HepG2 (cell line): ENCODE measurements around the gene CREG2. TPM values are rescaled to one million over a fixed set of nuclear protein-coding genes. Genes with fewer than 3 reads are reported as not detected.
A peak's percentile ranks its signal among the peaks of the same experiment; 100 is the strongest.

ENCODE experiments used
- AGO2 ChIP-seq: fragments of 200-400 bp; formaldehyde crosslinking; optimal IDR thresholded peaks from 2 replicates; pipeline ENCODE3; 2017; ENCODE audit warnings: mild to moderate bottlenecking, low read depth, low read length, moderate library complexity
- BCL6 ChIP-seq: IDR thresholded peaks from 2 replicates; pipeline ENCODE4 v1.6.1; 2016; ENCODE audit warnings: missing genetic modification reagents, missing compliant biosample characterization
- CBX5 ChIP-seq: sonication (generic); formaldehyde crosslinking; IDR thresholded peaks from 2 replicates; pipeline ENCODE4 v1.4.0; 2020; ENCODE audit warnings: missing genetic modification reagents, borderline replicate concordance
- EHMT2 ChIP-seq: fragments of 200-600 bp; sonication (generic); IDR thresholded peaks from 2 replicates; pipeline ENCODE4 v1.7.0; 2017; ENCODE audit warnings: antibody characterized with exemption, low read depth, low read length, borderline replicate concordance
- ELF3 ChIP-seq: IDR thresholded peaks from 2 replicates; pipeline ENCODE4 v1.6.1; 2016; ENCODE audit warnings: missing genetic modification reagents, missing compliant biosample characterization
- GATAD1 ChIP-seq: IDR thresholded peaks from 2 replicates; pipeline ENCODE4 v1.6.1; 2016; ENCODE audit warnings: missing genetic modification reagents, missing compliant biosample characterization
- GATAD2A ChIP-seq: IDR thresholded peaks from 2 replicates; pipeline ENCODE4 v1.6.1; 2016
- HOXA5 ChIP-seq: sonication (generic); formaldehyde crosslinking; IDR thresholded peaks from 2 replicates; pipeline ENCODE4 v1.4.0; 2020; ENCODE audit warnings: missing genetic modification reagents
- JARID2 ChIP-seq: sonication (generic); formaldehyde crosslinking; IDR thresholded peaks from 2 replicates; pipeline ENCODE4 v1.8.1; 2023; ENCODE audit warnings: missing genetic modification reagents, inconsistent platforms; ENCODE audit not compliant: insufficient replicate concordance
- KDM2A ChIP-seq: sonication (generic); formaldehyde crosslinking; IDR thresholded peaks from 2 replicates; pipeline ENCODE4 v1.4.0; 2020; ENCODE audit warnings: low read depth, missing genetic modification reagents, borderline replicate concordance
- KLF6 ChIP-seq: IDR thresholded peaks from 2 replicates; pipeline ENCODE4 v1.8.0; 2016; ENCODE audit warnings: missing biosample characterization, missing genetic modification reagents
- MED1 ChIP-seq: sonication (generic); formaldehyde crosslinking; IDR thresholded peaks from 2 replicates; pipeline ENCODE4 v1.4.0; 2020; ENCODE audit warnings: missing genetic modification reagents
- MIXL1 ChIP-seq: IDR thresholded peaks from 2 replicates; pipeline ENCODE4 v1.6.1; 2016
- NFE2L1 ChIP-seq: sonication (generic); formaldehyde crosslinking; IDR thresholded peaks from 2 replicates; pipeline ENCODE4 v1.4.0; 2020; ENCODE audit warnings: missing genetic modification reagents, mild to moderate bottlenecking, borderline replicate concordance
- NFE2L2 ChIP-seq: fragments of 150-350 bp; IDR thresholded peaks from 2 replicates; pipeline ENCODE4 v1.6.1; 2014; ENCODE audit warnings: low read length
- NR1H2 ChIP-seq: sonication (generic); formaldehyde crosslinking; IDR thresholded peaks from 2 replicates; pipeline ENCODE4 v1.8.1; 2022; ENCODE audit warnings: low read depth, missing genetic modification reagents, borderline replicate concordance
- PPARG ChIP-seq: conservative IDR thresholded peaks from 2 replicates; pipeline ENCODE4 v1.6.1; 2016; ENCODE audit warnings: missing biosample characterization, missing genetic modification reagents
- RCOR2 ChIP-seq: IDR thresholded peaks from 2 replicates; pipeline ENCODE4 v1.6.1; 2016; ENCODE audit warnings: missing biosample characterization, missing genetic modification reagents
- RFXANK ChIP-seq: IDR thresholded peaks from 2 replicates; pipeline ENCODE4 v1.6.1; 2016
- SALL2 ChIP-seq: sonication (generic); formaldehyde crosslinking; IDR thresholded peaks from 2 replicates; pipeline ENCODE4 v1.8.1; 2023; ENCODE audit warnings: mild to moderate bottlenecking, missing genetic modification reagents, inconsistent platforms
- SMAD3 ChIP-seq: sonication (generic); formaldehyde crosslinking; IDR thresholded peaks from 2 replicates; pipeline ENCODE4 v1.4.0; 2020; ENCODE audit warnings: missing genetic modification reagents
- TOE1 ChIP-seq: sonication (generic); formaldehyde crosslinking; IDR thresholded peaks from 2 replicates; pipeline ENCODE4 v1.4.0; 2020; ENCODE audit warnings: mild to moderate bottlenecking, missing genetic modification reagents
- TOPORS ChIP-seq: sonication (generic); formaldehyde crosslinking; IDR thresholded peaks from 2 replicates; pipeline ENCODE4 v1.8.0; 2023; ENCODE audit warnings: mild to moderate bottlenecking, missing genetic modification reagents
- ZBTB7B ChIP-seq: sonication (generic); formaldehyde crosslinking; IDR thresholded peaks from 2 replicates; pipeline ENCODE4 v1.4.0; 2020; ENCODE audit warnings: missing genetic modification reagents
- ZFP36 ChIP-seq: fragments of 150-350 bp; IDR thresholded peaks from 2 replicates; pipeline ENCODE4 v1.6.1; 2018; ENCODE audit warnings: borderline replicate concordance, low read length, low read depth; ENCODE audit not compliant: partially characterized antibody
- ZNF12 ChIP-seq: sonication (generic); formaldehyde crosslinking; IDR thresholded peaks from 2 replicates; pipeline ENCODE4 v1.5.0; 2020; ENCODE audit warnings: missing genetic modification reagents
- ZNF335 ChIP-seq: sonication (generic); formaldehyde crosslinking; IDR thresholded peaks from 2 replicates; pipeline ENCODE4 v1.4.0; 2020; ENCODE audit warnings: missing genetic modification reagents
- ZNF350 ChIP-seq: sonication (generic); formaldehyde crosslinking; IDR thresholded peaks from 2 replicates; pipeline ENCODE4 v1.4.0; 2020; ENCODE audit warnings: mild to moderate bottlenecking, low read depth, missing genetic modification reagents, borderline replicate concordance
- ZNF674 ChIP-seq: sonication (generic); formaldehyde crosslinking; IDR thresholded peaks from 2 replicates; pipeline ENCODE4 v1.5.0; 2020; ENCODE audit warnings: low read depth, mild to moderate bottlenecking, missing genetic modification reagents
- ZNF780A ChIP-seq: sonication (generic); formaldehyde crosslinking; IDR thresholded peaks from 2 replicates; pipeline ENCODE4 v1.8.0; 2022; ENCODE audit warnings: mild to moderate bottlenecking, missing genetic modification reagents, moderate library complexity
- ZNF792 ChIP-seq: IDR thresholded peaks from 2 replicates; pipeline ENCODE4 v1.6.1; 2016
- polyA plus RNA-seq, 8 experiments: library from polyadenylated mRNA; depleted of rRNA in 3 of 8; stranded (reverse) in 7 of 8; unstranded in 1 of 8; fragments of >200 nt; fragmentation: Illumina TruSeq in 4 of 8; extraction: Trizol in 4 of 8; gene quantifications; 2 replicates each; pipeline versions ENCODE4 v1.2.1 to v1.2.3, GENCODE V29; 2011 to 2016; ENCODE audit warnings: low read depth in 4 of 8, missing spikeins in 1 of 8, mixed read lengths in 1 of 8; ENCODE audit not compliant: insufficient read depth in 1 of 8
- total RNA-seq, 5 experiments: library from RNA; depleted of rRNA; stranded (reverse); fragments of >200 nt; fragmentation: Illumina TruSeq; extraction: Trizol; gene quantifications; 2 replicates each; pipeline ENCODE4 v1.2.3, GENCODE V29; 2016; ENCODE audit warnings: low read depth in 1 of 5
- TF ChIP-seq, protein P1 (sequence below): IDR thresholded peaks from 2 replicates; pipeline ENCODE4 v1.6.1; 2018; ENCODE audit warnings: missing genetic modification reagents
- TF ChIP-seq, protein P2 (sequence below): sonication (generic); formaldehyde crosslinking; IDR thresholded peaks from 2 replicates; pipeline ENCODE4 v1.8.0; 2022; ENCODE audit warnings: missing genetic modification reagents, mild to moderate bottlenecking, inconsistent platforms, borderline replicate concordance

The CREG2 gene
- total and polyA plus RNA-seq, 2 of the 13 experiments (the other 11 are each of a cell fraction or from before 2014, with no cell fraction given) = 0.18 to 0.26 TPM

DNA sequence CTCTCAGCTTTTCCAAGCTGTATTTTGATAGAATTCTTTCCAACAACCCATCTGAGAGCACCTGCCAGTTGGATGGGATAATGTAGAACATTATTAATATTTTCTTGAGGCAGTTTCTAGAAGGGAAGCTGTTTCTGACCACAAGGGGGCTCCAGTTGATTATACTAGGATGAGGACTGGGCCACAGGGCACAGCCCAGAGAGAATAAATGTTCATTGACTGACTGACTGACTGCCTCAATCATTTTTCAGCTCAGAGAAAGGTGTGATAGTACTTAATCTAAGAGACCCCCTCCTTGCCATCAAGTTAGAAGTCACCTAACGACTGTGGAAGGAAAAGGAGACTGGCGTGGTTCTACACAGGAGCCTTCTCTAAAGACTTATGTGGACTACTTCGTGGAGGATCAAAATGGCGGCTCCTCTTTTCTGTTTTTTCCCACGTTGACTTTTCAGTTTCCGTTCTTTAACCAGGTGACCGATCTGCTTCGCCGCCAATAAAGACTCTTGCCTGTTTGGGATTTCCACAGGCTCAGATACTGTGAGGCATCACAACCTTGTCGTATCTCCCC is 31.9 kb upstream of the CREG2 start (continued):
- TF ChIP-seq SMAD3 = peak; percentile 77
- peak; percentile 38; the same call in 1 of the 2 replicates for TF ChIP-seq GATAD2A (CRISPR knock-in tag)
- TF ChIP-seq ZNF335 (CRISPR knock-in tag) = 0 out of 2 replicates have a peak, but pooled peaks have one; percentile 43
- TF ChIP-seq TOE1 (CRISPR knock-in tag) = no peak
- TF ChIP-seq KLF6 = 0 out of 2 replicates have a peak, but pooled peaks have one; percentile 52
- TF ChIP-seq ZNF792 (CRISPR knock-in tag) = no peak
- TF ChIP-seq, protein P1, sequence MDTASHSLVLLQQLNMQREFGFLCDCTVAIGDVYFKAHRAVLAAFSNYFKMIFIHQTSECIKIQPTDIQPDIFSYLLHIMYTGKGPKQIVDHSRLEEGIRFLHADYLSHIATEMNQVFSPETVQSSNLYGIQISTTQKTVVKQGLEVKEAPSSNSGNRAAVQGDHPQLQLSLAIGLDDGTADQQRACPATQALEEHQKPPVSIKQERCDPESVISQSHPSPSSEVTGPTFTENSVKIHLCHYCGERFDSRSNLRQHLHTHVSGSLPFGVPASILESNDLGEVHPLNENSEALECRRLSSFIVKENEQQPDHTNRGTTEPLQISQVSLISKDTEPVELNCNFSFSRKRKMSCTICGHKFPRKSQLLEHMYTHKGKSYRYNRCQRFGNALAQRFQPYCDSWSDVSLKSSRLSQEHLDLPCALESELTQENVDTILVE (CRISPR knock-in tag) = 0 out of 2 replicates have a peak, but pooled peaks have one; percentile 46
- TF ChIP-seq BCL6 (CRISPR knock-in tag) = no peak
- no peak for TF ChIP-seq SALL2 (CRISPR knock-in tag)
- TF ChIP-seq, protein P2, sequence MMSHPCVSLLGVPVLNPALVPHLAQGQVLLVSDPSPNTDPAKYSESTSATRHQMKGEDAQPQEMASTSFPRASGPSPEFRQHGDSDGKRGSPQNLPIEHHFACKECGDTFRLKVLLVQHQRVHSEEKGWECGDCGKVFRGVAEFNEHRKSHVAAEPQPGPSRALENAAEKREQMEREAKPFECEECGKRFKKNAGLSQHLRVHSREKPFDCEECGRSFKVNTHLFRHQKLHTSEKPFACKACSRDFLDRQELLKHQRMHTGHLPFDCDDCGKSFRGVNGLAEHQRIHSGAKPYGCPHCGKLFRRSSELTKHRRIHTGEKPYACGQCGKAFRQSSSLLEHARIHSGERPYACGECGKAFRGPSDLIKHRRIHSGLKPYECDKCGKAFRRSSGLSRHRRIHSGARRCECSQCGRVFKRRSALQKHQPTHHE (CRISPR knock-in tag) = no peak
- TF ChIP-seq ZNF780A (CRISPR knock-in tag) = no peak
- no peak for TF ChIP-seq ELF3
- TF ChIP-seq ZNF350 (CRISPR knock-in tag) = no peak
- TF ChIP-seq AGO2 = no peak
- 0 out of 2 replicates have a peak, but pooled peaks have one; percentile 46 for TF ChIP-seq KDM2A
- TF ChIP-seq ZFP36 = no peak
- TF ChIP-seq GATAD1 = 0 out of 2 replicates have a peak, but pooled peaks have one; percentile 31
- TF ChIP-seq HOXA5 (CRISPR knock-in tag) = 0 out of 2 replicates have a peak, but pooled peaks have one; percentile 38
- TF ChIP-seq MED1 = peak; percentile 35; the same call in 1 of the 2 replicates
- no peak for TF ChIP-seq ZNF12
- TF ChIP-seq EHMT2 = no peak
- TF ChIP-seq JARID2 (CRISPR knock-in tag) = peak; percentile 47
- TF ChIP-seq RCOR2 = 0 out of 2 replicates have a peak, but pooled peaks have one; percentile 42
- peak; percentile 64; the same call in 1 of the 2 replicates for TF ChIP-seq MIXL1 (CRISPR knock-in tag)
- no peak for TF ChIP-seq NR1H2
- TF ChIP-seq TOPORS (CRISPR knock-in tag) = no peak
- 0 out of 2 replicates have a peak, but pooled peaks have one; percentile 36 for TF ChIP-seq ZBTB7B (CRISPR knock-in tag)
- 0 out of 2 replicates have a peak, but pooled peaks have one; percentile 37 for TF ChIP-seq RFXANK (CRISPR knock-in tag)
- no peak for TF ChIP-seq CBX5 (CRISPR knock-in tag)
- no peak for TF ChIP-seq NFE2L2
- TF ChIP-seq PPARG = peak; percentile 94
- TF ChIP-seq NFE2L1 (CRISPR knock-in tag) = no peak
- no peak for TF ChIP-seq ZNF674 (CRISPR knock-in tag)
